Ovary (tissue), 9 donors: Measurements from ENCODE around the gene LDLRAD4. TPM values are rescaled to one million over a fixed set of nuclear protein-coding genes. Genes with fewer than 3 reads are reported as not detected.

Experiments
- DNase-seq, 5 donors: peaks; one replicate each; pipeline ENCODE4 v3.0.0-alpha.2; 2019 to 2020
- H3K27ac ChIP-seq, 2 donors: fragments of 200-600 bp; one replicate each; pipeline versions ENCODE4 v1.5.1 to v1.8.0; 2019 to 2022
- H3K27me3 ChIP-seq: fragments of 200-600 bp; one replicate; pipeline ENCODE4 v1.8.0; 2022
- H3K36me3 ChIP-seq: fragments of 200-600 bp; sonication (generic); one replicate; pipeline ENCODE4 v1.5.1; 2019
- H3K4me1 ChIP-seq: one replicate; pipeline ENCODE4 v1.8.1; 2013; ENCODE audit warnings: mild to moderate bottlenecking, moderate library complexity; ENCODE audit not compliant: insufficient read depth
- H3K4me3 ChIP-seq: fragments of 200-600 bp; sonication (generic); one replicate; pipeline ENCODE4 v1.5.1; 2017
- H3K9me3 ChIP-seq, 2 donors: fragments of 200-600 bp in 1 of 2; sonication (generic) in 1 of 2; one replicate each; pipeline versions ENCODE4 v1.5.1 to v1.8.1; 2013 to 2019; ENCODE audit warnings: mild to moderate bottlenecking in 1 of 2, moderate library complexity in 1 of 2
- EP300 ChIP-seq: sonication (generic); formaldehyde crosslinking; IDR thresholded peaks from one replicate; pipeline ENCODE4 v1.6.1; 2017; ENCODE audit warnings: antibody characterized with exemption
- POLR2A ChIP-seq: fragments of 450-650 bp; IDR thresholded peaks from one replicate; pipeline ENCODE4 v1.6.1; 2017; ENCODE audit warnings: antibody characterized with exemption, mild to moderate bottlenecking, moderate library complexity
- WGBS, 3 donors: extraction: QIAGEN DNeasy Blood & Tissue Kit in 1 of 3; methylation state at CpG; one replicate each; pipeline versions ENCODE4 v1.1.5 to v1.1.7; 2013 to 2017; 5-methylcytosine and 5-hydroxymethylcytosine counted together
- intact Hi-C, 4 donors: fragments of 100-400 bp; cut with DNase I; formaldehyde crosslinking; loops; one replicate each; pipeline versions ENCODE4 v1.11.0 to v1.15.1; 2022 to 2023
- polyA plus RNA-seq, 2 donors: library from polyadenylated mRNA; stranded (reverse); fragments of 200-250 nt in 1 of 2; fragments of 350-450 nt in 1 of 2; fragmentation: Illumina TruSeq in 1 of 2; extraction: RNeasy Lipid Tissue Mini Kit (QIAGEN cat#74804) in 1 of 2; gene quantifications; one replicate each; pipeline ENCODE4 v1.2.3, GENCODE V29; 2013 to 2014
- total RNA-seq, 7 donors: library from RNA; depleted of rRNA in 2 of 7; stranded (reverse); fragments of >200 nt in 2 of 7; fragmentation: NEBNext Ultra II Directional in 3 of 7; extraction: Animal tissue kit (Norgen Biotek cat#: 25700) in 3 of 7; gene quantifications; one replicate each; pipeline versions ENCODE4 v1.1.0 to v1.2.4, GENCODE V29; 2016 to 2023
- TF ChIP-seq, protein P1 (sequence below), 3 donors: fragments of 450-650 bp in 2 of 3; fragments of 200-600 bp in 1 of 3; IDR thresholded peaks; one replicate each; pipeline versions ENCODE4 v1.5.1 to v1.8.0; 2016 to 2022; ENCODE audit warnings: antibody characterized with exemption in 3 of 3, mild to moderate bottlenecking in 1 of 3
- donor health status: DM: no; HTN: no; CAD: no; lungs with moderate emphysema.
- donor health status: DM: no; HTN: no; CAD: no.
- donor health status: Bipolar disorder and iron deficiency.
- donor health status: DM: yes; HTN: yes; CAD: no.
- donor health status: DM: no; HTN: no; CAD: no.
- donor health status: DM: yes; HTN: yes; CAD: no.

Gene LDLRAD4
- total and polyA plus RNA-seq, 9 donors: 2.3 to 31.6 (median 8.3) TPM

DNA sequence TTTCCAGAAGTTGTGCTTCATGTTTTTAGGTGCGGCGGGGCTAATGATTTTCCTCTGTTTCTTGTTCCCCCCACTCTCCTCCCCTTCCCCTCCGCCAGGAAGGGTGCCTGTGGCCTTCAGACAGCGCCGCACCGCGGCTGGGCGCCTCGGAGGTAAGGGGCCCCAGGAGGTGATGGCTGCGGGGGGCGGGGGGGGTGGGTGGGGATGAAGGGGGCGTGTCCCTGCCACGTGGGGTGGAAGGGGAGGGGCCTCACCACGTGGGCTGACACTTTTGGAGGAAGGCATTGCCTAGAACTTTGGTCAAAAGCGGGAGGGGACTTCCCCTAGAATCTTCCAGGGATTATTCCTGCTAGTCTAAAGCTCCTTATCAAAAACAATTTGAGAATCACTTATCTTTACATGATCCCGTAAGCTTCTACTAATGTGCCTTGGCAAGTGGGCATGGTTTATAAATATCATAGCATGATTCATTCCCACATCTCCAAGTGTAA, 424.7 kb downstream of the LDLRAD4 start:
- Histone ChIP-seq H3K4me1 (no peaks in the 10 kb centered on the region), H3K27me3 (peaks cover 2% of the 10 kb centered on the region), H3K27ac (no peak overlapping the region), H3K36me3 (no peaks in the 10 kb centered on the region), H3K4me3 (no peak overlapping the region), H3K9me3 (no peaks in the 10 kb centered on the region)
- 76 to 79% (median 79%) methylated on average over 16 of the region's 16 CpGs for WGBS, 3 donors
- DNase-seq: no peak
- TF ChIP-seq, protein P1, sequence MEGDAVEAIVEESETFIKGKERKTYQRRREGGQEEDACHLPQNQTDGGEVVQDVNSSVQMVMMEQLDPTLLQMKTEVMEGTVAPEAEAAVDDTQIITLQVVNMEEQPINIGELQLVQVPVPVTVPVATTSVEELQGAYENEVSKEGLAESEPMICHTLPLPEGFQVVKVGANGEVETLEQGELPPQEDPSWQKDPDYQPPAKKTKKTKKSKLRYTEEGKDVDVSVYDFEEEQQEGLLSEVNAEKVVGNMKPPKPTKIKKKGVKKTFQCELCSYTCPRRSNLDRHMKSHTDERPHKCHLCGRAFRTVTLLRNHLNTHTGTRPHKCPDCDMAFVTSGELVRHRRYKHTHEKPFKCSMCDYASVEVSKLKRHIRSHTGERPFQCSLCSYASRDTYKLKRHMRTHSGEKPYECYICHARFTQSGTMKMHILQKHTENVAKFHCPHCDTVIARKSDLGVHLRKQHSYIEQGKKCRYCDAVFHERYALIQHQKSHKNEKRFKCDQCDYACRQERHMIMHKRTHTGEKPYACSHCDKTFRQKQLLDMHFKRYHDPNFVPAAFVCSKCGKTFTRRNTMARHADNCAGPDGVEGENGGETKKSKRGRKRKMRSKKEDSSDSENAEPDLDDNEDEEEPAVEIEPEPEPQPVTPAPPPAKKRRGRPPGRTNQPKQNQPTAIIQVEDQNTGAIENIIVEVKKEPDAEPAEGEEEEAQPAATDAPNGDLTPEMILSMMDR (IDR thresholded peaks at IDR 0.05): no peak
- no peak for TF ChIP-seq EP300
- TF ChIP-seq POLR2A: no peak
- intact Hi-C loops: no loop called here

DNA sequence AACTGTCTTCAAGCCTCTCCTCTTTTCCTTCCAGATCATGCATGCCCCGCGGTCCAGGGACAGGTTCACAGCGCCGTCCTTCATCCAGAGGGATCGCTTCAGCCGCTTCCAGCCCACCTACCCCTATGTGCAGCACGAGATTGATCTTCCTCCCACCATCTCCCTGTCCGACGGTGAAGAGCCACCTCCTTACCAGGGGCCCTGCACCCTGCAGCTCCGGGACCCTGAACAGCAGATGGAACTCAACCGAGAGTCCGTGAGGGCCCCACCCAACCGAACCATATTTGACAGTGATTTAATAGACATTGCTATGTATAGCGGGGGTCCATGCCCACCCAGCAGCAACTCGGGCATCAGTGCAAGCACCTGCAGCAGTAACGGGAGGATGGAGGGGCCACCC, 426.5 kb downstream of the LDLRAD4 start:
- Histone ChIP-seq H3K36me3 (no peaks in the 10 kb centered on the region), H3K4me3 (no peak overlapping the region), H3K9me3 (no peaks in the 10 kb centered on the region), H3K27me3 (peaks cover 2% of the 10 kb centered on the region), H3K4me1 (no peaks in the 10 kb centered on the region), H3K27ac (no peak overlapping the region)
- intact Hi-C loops: no loop called here
- DNase-seq: no peak
- TF ChIP-seq EP300 (no peak), POLR2A (no peak)
- TF ChIP-seq, protein P1 (IDR thresholded peaks at IDR 0.05): no peak
- 92 to 95% (median 93%) methylated on average over 16 of the region's 16 CpGs for WGBS, 3 donors

DNA sequence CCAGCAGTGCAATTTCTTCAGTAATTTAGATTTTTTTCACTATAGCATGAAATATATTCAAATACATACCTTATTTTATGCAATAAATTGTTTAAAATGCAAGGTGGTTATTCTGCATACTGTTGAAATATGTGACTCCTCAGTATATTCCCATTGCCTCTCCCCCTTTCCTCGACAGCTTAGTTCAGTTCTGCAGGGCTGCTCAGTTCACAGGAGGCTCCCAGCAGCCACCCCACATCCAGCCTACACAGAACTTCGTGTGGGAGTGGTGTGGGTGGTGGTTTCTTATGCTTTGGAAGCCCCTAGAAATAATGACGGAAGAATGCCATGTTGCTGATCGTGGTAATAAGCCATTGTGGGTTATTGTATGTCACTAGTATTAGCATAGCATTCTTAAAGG, 428.1 kb downstream of the LDLRAD4 start:
- intact Hi-C loops: no loop called here
- no peak overlapping the region for H3K27ac ChIP-seq
- 61 to 66% (median 65%) methylated on average over 4 of the region's 4 CpGs for WGBS, 3 donors
- H3K9me3 ChIP-seq: no peaks in the 10 kb centered on the region
- H3K27me3 ChIP-seq: peaks cover 2% of the 10 kb centered on the region
- no peak overlapping the region for H3K4me3 ChIP-seq
- no peak for TF ChIP-seq POLR2A
- TF ChIP-seq, protein P1 (IDR thresholded peaks at IDR 0.05): no peak
- no peak for TF ChIP-seq EP300
- no peak for DNase-seq
- H3K4me1 ChIP-seq: no peaks in the 10 kb centered on the region
- H3K36me3 ChIP-seq: no peaks in the 10 kb centered on the region

DNA sequence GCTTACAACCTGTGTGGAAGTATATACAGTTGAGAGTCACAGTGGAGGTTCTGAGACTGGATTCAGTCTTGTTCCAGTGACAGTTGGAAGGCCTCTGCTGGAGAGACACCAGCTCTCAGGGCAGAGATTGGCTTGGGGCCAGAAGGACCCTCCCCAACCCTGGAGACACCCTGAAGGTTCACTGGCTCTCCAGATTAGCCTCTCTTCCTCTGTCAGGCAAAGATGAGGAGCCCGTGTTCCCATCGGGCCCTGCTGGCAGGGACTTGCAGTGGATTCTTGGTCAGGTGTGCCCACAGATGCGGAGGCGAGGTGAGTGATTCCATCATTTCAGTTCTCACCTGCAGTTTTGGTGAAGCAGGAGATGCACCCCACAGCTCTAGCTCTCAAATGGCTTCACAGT, 429.2 kb downstream of the LDLRAD4 start:
- no peaks in the 10 kb centered on the region for H3K36me3 ChIP-seq
- intact Hi-C loops: no loop called here
- TF ChIP-seq, protein P1 (IDR thresholded peaks at IDR 0.05): no peak
- no peak for TF ChIP-seq EP300
- no peak for TF ChIP-seq POLR2A
- peaks cover 2% of the 10 kb centered on the region for H3K27me3 ChIP-seq
- H3K4me3 ChIP-seq: no peak overlapping the region
- no peaks in the 10 kb centered on the region for H3K4me1 ChIP-seq
- H3K9me3 ChIP-seq: no peaks in the 10 kb centered on the region
- no peak overlapping the region for H3K27ac ChIP-seq
- no peak for DNase-seq
- WGBS, 3 donors: 87 to 91% (median 91%) methylated on average over 4 of the region's 4 CpGs
